RWPE1 (cell line): ENCODE results near the gene EP300.

Source experiments
- CTCF ChIA-PET: fragments of 350-600 bp; sonication (Branson Sonifier 250); formaldehyde crosslinking; extraction: SDS; loops from one replicate; lab custom pipeline; 2021; lab: Yijun Ruan, JAX
- POLR2A ChIA-PET: fragments of 400-600 bp; formaldehyde crosslinking; extraction: SDS; loops from one replicate; lab custom pipeline; 2020; ENCODE audit warnings: antibody characterized with exemption; ENCODE audit not compliant: low non-redundant PET; lab: Yijun Ruan, JAX
- DNase-seq: peaks from one replicate; pipeline ENCODE4 v3.0.0; 2012; ENCODE audit warnings: low spot score
- H3K27ac ChIP-seq: fragments of 450-650 bp; 2 replicates; pipeline ENCODE4 v1.5.1; 2017
- TF ChIP-seq, protein P1 (sequence below): fragments of 450-650 bp; conservative IDR thresholded peaks from 2 replicates; pipeline ENCODE4 v1.5.1; 2017; ENCODE audit warnings: low read depth, mild to moderate bottlenecking

EP300 gene

GRCh38 chr22:41216984-41217383, 124.6 kb downstream of the EP300 start:
- ChIA-PET CTCF (no interaction called here), POLR2A (no interaction called here)
- H3K27ac ChIP-seq, result peak overlapping the region; percentile 99
- TF ChIP-seq, protein P1, sequence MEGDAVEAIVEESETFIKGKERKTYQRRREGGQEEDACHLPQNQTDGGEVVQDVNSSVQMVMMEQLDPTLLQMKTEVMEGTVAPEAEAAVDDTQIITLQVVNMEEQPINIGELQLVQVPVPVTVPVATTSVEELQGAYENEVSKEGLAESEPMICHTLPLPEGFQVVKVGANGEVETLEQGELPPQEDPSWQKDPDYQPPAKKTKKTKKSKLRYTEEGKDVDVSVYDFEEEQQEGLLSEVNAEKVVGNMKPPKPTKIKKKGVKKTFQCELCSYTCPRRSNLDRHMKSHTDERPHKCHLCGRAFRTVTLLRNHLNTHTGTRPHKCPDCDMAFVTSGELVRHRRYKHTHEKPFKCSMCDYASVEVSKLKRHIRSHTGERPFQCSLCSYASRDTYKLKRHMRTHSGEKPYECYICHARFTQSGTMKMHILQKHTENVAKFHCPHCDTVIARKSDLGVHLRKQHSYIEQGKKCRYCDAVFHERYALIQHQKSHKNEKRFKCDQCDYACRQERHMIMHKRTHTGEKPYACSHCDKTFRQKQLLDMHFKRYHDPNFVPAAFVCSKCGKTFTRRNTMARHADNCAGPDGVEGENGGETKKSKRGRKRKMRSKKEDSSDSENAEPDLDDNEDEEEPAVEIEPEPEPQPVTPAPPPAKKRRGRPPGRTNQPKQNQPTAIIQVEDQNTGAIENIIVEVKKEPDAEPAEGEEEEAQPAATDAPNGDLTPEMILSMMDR, result no peak
- DNase-seq, result no peak

GRCh38 chr22:41217553-41218157, 125.3 kb downstream of the EP300 start:
- TF ChIP-seq, protein P1, result no peak
- peak; percentile 71 for DNase-seq
- H3K27ac ChIP-seq, result peak overlapping the region; percentile 99
- POLR2A ChIA-PET, result no interaction called here
- CTCF ChIA-PET, result no interaction called here

- ChIA-PET CTCF (interaction anchor here (0.6 kb wide), 1 partner anchor 298 kb away, joined by 3 read pairs; no protein-coding TSS in a partner anchor), POLR2A (interaction anchor here (0.6 kb wide), 1 partner anchor 14 kb away, joined by 4 read pairs; no protein-coding TSS in a partner anchor)
- DNase-seq, result no peak
- TF ChIP-seq, protein P1, result no peak
- H3K27ac ChIP-seq, result peak overlapping the region; percentile 99
These were observed 130.6 kb downstream of the EP300 start for GRCh38 chr22:41222846-41223507.

GRCh38 chr22:41223535-41223934, 131.1 kb downstream of the EP300 start:
- H3K27ac ChIP-seq, result peak overlapping the region; percentile 99
- CTCF ChIA-PET, result interaction anchor here (0.7 to 1.7 kb wide), 2 partner anchors 14 to 1792 kb away, joined by 3 to 5 read pairs; no protein-coding TSS in a partner anchor
- POLR2A ChIA-PET, result no interaction called here
- DNase-seq, result no peak
- TF ChIP-seq, protein P1, result no peak

- no peak for DNase-seq
- peak overlapping the region; percentile 99 for H3K27ac ChIP-seq
- TF ChIP-seq, protein P1, result no peak
- ChIA-PET POLR2A (interaction anchor here (0.9 kb wide), 1 partner anchor 11 kb away, joined by 3 read pairs; no protein-coding TSS in a partner anchor), CTCF (interaction anchor here (0.5 kb wide), 1 partner anchor 306 kb away, joined by 5 read pairs; no protein-coding TSS in a partner anchor)
These were observed 134.6 kb downstream of the EP300 start for GRCh38 chr22:41226723-41227655.

DNA sequence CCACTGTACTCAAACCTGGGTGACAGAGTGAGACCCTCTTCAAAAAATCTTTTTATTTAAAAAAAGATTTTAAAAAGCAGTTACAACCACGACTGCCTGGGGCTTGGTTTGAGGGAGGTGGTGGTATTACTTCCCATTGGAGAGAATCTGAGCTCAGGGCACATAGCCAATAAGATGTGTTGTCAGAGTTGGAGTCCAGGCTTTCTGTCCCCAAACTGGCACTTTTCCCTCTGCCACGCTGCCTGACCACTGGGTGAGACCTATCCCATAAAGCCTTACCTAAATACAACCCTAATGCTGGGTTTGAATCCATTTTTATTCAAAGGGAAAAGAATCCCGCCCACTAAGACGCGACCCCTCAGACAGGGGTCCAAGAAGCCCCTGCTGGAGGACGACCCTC, 136.8 kb downstream of the EP300 start:
- peak overlapping the region; percentile 99 for H3K27ac ChIP-seq
- TF ChIP-seq, protein P1, result no peak
- ChIA-PET CTCF (interaction anchor here (0.9 kb wide), 1 partner anchor 8 kb away, joined by 4 read pairs; no protein-coding TSS in a partner anchor), POLR2A (no interaction called here)
- no peak for DNase-seq
